NCI-H748 treated with DMSO at 0.1 percent for 48 hours (cell line): Measurements from ENCODE around the gene LETMD1.

Source experiments
- DNase-seq: peaks from one replicate; lab custom pipeline; 2025; lab: John Stamatoyannopoulos, UW

Gene LETMD1

GRCh38 chr12:51025836-51026638 is 22.1 kb upstream of the LETMD1 start, which contains the start of gene SLC11A2:
TSS of gene SLC11A2 (minus strand) at chr12:51026384. CDS start at chr12:51010728, 15,656 bp downstream.
- peak; percentile 87 for DNase-seq

- DNase-seq, result no peak
Measured at GRCh38 chr12:51027342-51027835, 20.7 kb upstream of the LETMD1 start.

GRCh38 chr12:51028126-51028812 is 19.9 kb upstream of the LETMD1 start:
- peak; percentile 53 for DNase-seq

GRCh38 chr12:51028813-51029150 is 19.3 kb upstream of the LETMD1 start:
- DNase-seq, result no peak

- no peak for DNase-seq
Measured at GRCh38 chr12:51033048-51033447, 15.1 kb upstream of the LETMD1 start.

- no peak for DNase-seq
Measured at GRCh38 chr12:51033457-51034089, 14.6 kb upstream of the LETMD1 start.

- no peak for DNase-seq
Measured at GRCh38 chr12:51036279-51036678, 11.8 kb upstream of the LETMD1 start.

- no peak for DNase-seq
Measured at GRCh38 chr12:51048661-51049251, 629 bp downstream of the LETMD1 start.

- no peak for DNase-seq
Measured at GRCh38 chr12:51049525-51049924, 1.4 kb downstream of the LETMD1 start.

- DNase-seq, result no peak
Measured at GRCh38 chr12:51051787-51052186, 3.7 kb downstream of the LETMD1 start.

GRCh38 chr12:51055060-51055459 is 6.9 kb downstream of the LETMD1 start:
- no peak for DNase-seq

- DNase-seq, result no peak
Measured at GRCh38 chr12:51056242-51056641, 8.1 kb downstream of the LETMD1 start.

GRCh38 chr12:51059086-51059485 is 11.0 kb downstream of the LETMD1 start:
- DNase-seq, result no peak

GRCh38 chr12:51062631-51063397 is 14.7 kb downstream of the LETMD1 start:
- DNase-seq, result no peak

- DNase-seq, result no peak
Measured at GRCh38 chr12:51065530-51065929, 17.4 kb downstream of the LETMD1 start.

GRCh38 chr12:51067229-51067628 is 19.1 kb downstream of the LETMD1 start:
- DNase-seq, result no peak

- no peak for DNase-seq
Measured at GRCh38 chr12:51067771-51068170, 19.6 kb downstream of the LETMD1 start.

GRCh38 chr12:51070004-51070403 is 21.9 kb downstream of the LETMD1 start:
- no peak for DNase-seq

- no peak for DNase-seq
Measured at GRCh38 chr12:51071663-51072062, 23.5 kb downstream of the LETMD1 start.

GRCh38 chr12:51075390-51075789 is 27.3 kb downstream of the LETMD1 start:
- DNase-seq, result no peak

- DNase-seq, result no peak
Measured at GRCh38 chr12:51076236-51076930, 28.3 kb downstream of the LETMD1 start.
